BLaER1 treated with 17β-estradiol and CSF1 and Interleukin-3, amounts not matched to agents 10 nM and 100 nM (cell line): ENCODE measurements around the gene VPS13D.

ENCODE experiments used
- H3K27ac ChIP-seq, 11 experiments: shearing (Covaris generic); formaldehyde crosslinking; 2 replicates each; pipeline ENCODE4 v1.8.1; 2022
- H3K27me3 ChIP-seq, 11 experiments: shearing (Covaris generic); formaldehyde crosslinking; 2 replicates each; pipeline ENCODE4 v1.8.1; 2022
- H3K36me3 ChIP-seq, 11 experiments: shearing (Covaris generic); formaldehyde crosslinking; 2 replicates each; pipeline ENCODE4 v1.8.1; 2022
- H3K4me1 ChIP-seq, 10 experiments: shearing (Covaris generic); formaldehyde crosslinking; 2 replicates each; pipeline ENCODE4 v1.8.1; 2022
- H3K4me2 ChIP-seq, 11 experiments: shearing (Covaris generic); formaldehyde crosslinking; 2 replicates each; pipeline ENCODE4 v1.8.1; 2022
- H3K4me3 ChIP-seq, 10 experiments: shearing (Covaris generic); formaldehyde crosslinking; 2 replicates each; pipeline ENCODE4 v1.8.1; 2022
- H3K9ac ChIP-seq, 11 experiments: shearing (Covaris generic); formaldehyde crosslinking; 2 replicates each; pipeline ENCODE4 v1.8.1; 2022
- H3K9me3 ChIP-seq, 11 experiments: shearing (Covaris generic); formaldehyde crosslinking; replicated peaks in 1 of 11; 2 replicates each; pipeline ENCODE4 v1.8.1; 2022
- H4K20me1 ChIP-seq, 11 experiments: shearing (Covaris generic); formaldehyde crosslinking; 2 replicates each; pipeline ENCODE4 v1.8.1; 2022
- Cebpa-rat ChIP-seq, 11 experiments: shearing (Covaris generic); IDR thresholded peaks; 2 replicates each; pipeline ENCODE4 v1.8.1; 2022

VPS13D gene

DNA sequence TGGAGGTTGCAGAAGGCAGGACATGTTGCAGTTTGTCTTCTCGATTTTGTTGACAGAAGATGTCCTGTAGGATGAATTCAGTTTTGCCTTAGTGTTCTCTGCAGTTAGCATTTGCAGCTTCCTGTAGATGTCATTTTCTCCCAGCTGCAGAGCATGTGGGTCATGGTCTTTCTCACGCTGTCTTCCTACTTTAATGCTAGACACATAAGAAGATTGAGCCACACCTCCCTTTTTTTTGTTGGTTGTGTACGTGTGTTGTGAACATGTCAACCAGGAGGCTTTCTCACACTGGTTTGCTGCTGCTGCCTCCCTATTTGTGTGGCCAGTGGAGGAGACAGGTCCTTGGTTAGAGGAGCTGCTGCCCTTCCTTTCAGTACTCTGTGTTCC, 110.7 kb downstream of the VPS13D start:
- H4K20me1 ChIP-seq: no peaks in the 10 kb centered on the region
- no peak overlapping the region for H3K27ac ChIP-seq
- H3K9ac ChIP-seq: no peak overlapping the region
- peak overlapping the region; percentile 11 to 57 (median 37); a peak in 19 of 22 replicates for H3K4me2 ChIP-seq
- peaks cover 39 to 89% (median 49%) of the 10 kb centered on the region in 10 experiments for H3K4me1 ChIP-seq
- no peaks in the 10 kb centered on the region for H3K9me3 ChIP-seq
- H3K27me3 ChIP-seq: no peaks in the 10 kb centered on the region
- H3K36me3 ChIP-seq: peaks cover 23 to 64% (median 42%) of the 10 kb centered on the region in 11 experiments
- TF ChIP-seq Cebpa-rat (IDR thresholded peaks at IDR 0.05): no peak
- H3K4me3 ChIP-seq: no peak overlapping the region

DNA sequence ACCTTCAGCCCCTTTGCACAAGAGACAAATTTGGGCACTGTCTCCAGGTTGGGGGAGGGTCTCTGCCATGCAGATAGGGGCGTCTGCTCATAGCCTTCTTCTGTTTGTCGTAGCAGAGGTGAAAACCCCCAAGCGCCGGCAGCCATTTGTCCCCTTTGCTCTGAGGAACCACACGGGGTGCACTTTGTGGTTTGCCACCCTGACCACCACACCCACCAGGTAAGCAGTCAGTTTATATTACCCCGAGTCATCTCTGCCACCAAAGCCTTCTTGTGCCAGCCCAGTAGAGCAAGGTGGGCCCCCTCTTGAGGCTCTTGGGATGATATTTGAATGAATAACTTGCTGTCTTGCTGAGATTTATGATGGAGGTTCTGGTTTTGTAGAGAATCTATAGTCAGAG, 111.8 kb downstream of the VPS13D start:
- H3K4me2 ChIP-seq: peak overlapping the region in 3 of 11 experiments; percentile 8 to 90 (median 57); a peak in 4 of 22 replicates
- no peaks in the 10 kb centered on the region for H3K27me3 ChIP-seq
- peaks cover 15 to 63% (median 37%) of the 10 kb centered on the region in 11 experiments; a peak in 20 of 22 replicates for H3K36me3 ChIP-seq
- no peaks in the 10 kb centered on the region for H3K9me3 ChIP-seq
- H3K27ac ChIP-seq: no peak overlapping the region
- H3K4me1 ChIP-seq: peaks cover 50 to 97% (median 61%) of the 10 kb centered on the region in 10 experiments
- no peaks in the 10 kb centered on the region for H4K20me1 ChIP-seq
- no peak overlapping the region for H3K9ac ChIP-seq
- no peak overlapping the region for H3K4me3 ChIP-seq
- no peak for TF ChIP-seq Cebpa-rat (IDR thresholded peaks at IDR 0.05)

DNA sequence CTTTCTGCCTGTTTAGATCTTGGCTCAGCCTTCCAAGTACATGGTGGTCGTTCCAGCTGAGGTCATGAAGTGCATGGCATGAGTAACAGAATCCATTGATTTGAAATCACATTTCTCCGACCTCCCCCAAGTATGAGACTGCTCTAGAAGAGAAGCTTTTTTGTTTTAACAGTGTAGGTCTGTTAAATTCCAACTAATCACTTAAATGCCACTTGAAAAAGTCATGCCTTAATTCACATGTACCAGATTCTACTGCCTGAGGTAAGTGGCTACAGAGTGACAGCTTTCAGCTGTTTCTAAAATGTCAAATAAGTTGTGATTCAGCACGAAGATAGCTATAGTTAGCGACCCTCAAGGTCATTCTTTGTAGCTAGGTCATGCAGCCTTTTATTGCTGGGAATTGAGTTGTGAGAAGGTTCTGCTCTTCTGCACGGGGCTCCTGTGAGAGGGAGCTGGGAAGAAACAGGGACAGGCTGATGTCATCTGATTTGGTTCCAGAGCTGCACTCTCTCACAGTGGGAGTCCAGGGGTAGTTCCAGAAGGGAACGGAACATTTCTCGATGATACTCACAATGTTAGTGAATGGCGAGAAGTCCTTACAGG, 112.7 kb downstream of the VPS13D start:
- 0 out of 22 replicates have a peak overlapping the region, but pooled peaks of 1 of the 11 experiments have one; percentile 72 for H3K27ac ChIP-seq
- H3K36me3 ChIP-seq: peaks cover 21 to 63% (median 41%) of the 10 kb centered on the region in 11 experiments; a peak in 21 of 22 replicates
- H3K4me1 ChIP-seq: peaks cover 50 to 100% (median 64%) of the 10 kb centered on the region in 10 experiments
- H3K4me3 ChIP-seq: no peak overlapping the region
- TF ChIP-seq Cebpa-rat (IDR thresholded peaks at IDR 0.05): no peak
- no peaks in the 10 kb centered on the region for H3K27me3 ChIP-seq
- no peak overlapping the region for H3K9ac ChIP-seq
- peak overlapping the region in 5 of 11 experiments; percentile 7 to 98 (median 90); a peak in 8 of 22 replicates for H3K4me2 ChIP-seq
- no peaks in the 10 kb centered on the region; a peak in 1 of 22 replicates for H3K9me3 ChIP-seq
- no peaks in the 10 kb centered on the region for H4K20me1 ChIP-seq

DNA sequence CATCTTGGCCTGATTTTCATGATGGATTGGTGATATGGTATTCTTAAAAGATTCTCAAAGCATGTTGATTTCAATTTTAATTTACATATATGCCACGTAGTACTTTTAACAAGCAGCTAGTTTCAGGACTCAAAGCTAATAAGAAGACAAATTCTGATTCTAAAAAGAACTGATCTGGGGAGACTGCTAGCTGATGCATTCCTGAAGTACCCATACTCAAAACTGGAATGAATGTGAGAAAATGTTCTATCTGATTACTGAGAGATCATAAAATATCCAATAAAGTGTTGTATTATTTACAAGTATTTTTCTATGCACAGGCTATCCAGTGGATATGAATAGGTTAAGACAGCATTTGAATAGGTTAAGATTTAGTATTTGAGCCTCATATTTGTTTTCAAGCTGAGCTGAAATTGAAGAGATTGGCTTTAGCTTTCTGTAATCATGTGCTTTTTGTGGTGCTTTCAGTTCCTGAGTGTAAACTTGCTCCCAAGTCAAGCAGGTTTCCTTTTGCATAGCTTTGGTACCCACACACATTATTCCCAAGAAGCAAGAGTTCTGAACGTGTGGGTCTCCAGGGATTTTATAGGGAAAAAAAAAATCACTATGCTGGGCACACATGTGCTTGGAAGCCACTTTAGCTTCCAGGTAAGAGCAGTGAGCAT, 114.1 kb downstream of the VPS13D start:
- Histone ChIP-seq H3K4me3 (peak overlapping the region in 9 of 10 experiments; percentile 33 to 61 (median 42); a peak in 13 of 20 replicates), H3K36me3 (peaks cover 22 to 64% (median 48%) of the 10 kb centered on the region in 11 experiments), H4K20me1 (no peaks in the 10 kb centered on the region), H3K27me3 (no peaks in the 10 kb centered on the region), H3K4me1 (peaks cover 50 to 94% (median 64%) of the 10 kb centered on the region in 10 experiments), H3K9ac (peak overlapping the region; percentile 56 to 78 (median 66); a peak in 19 of 22 replicates), H3K27ac (peak overlapping the region; percentile 67 to 85 (median 77); a peak in 21 of 22 replicates), H3K4me2 (peak overlapping the region; percentile 86 to 98 (median 92)), H3K9me3 (peaks cover 3 to 9% (median 4%) of the 10 kb centered on the region in 11 experiments)
- TF ChIP-seq Cebpa-rat (IDR thresholded peaks at IDR 0.05): no peak

DNA sequence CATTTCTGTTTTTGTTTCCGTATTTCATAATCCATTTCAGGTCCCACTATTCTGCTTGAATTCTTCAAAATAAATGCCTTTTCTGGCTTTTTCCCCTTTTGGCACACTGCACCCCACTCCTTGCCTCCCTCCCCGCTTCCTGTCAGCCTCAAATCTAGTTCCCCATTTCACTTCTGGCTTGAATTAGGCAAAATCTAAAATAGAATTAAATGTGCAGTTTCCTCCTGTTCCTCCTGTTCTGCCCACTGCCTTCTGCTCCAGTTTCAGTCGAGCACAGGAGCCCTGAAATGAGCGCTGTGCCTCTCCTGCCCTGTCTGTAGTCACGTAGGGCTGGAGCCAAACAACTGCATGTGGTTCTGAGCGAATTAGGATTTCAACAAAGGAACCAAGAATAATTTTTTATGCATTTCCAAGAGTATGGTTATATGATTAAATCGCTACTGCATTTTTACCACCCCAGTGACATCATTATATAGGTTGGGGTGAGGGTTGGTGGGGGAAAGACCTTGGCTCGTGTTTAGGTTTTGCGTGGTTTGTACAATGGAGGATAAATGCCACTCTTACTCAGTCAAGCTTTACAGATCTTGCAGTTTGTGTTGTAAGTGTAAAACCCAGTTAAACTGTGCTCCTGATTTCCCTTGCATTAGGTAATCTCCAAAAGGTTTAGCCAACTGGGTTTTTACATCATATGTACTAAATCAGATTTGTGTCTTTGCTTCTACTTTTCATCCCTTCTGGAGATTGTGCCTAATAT, 114.9 kb downstream of the VPS13D start:
- Histone ChIP-seq H3K4me2 (peak overlapping the region; percentile 86 to 98 (median 92)), H3K27ac (peak overlapping the region; percentile 67 to 85 (median 77))

DNA sequence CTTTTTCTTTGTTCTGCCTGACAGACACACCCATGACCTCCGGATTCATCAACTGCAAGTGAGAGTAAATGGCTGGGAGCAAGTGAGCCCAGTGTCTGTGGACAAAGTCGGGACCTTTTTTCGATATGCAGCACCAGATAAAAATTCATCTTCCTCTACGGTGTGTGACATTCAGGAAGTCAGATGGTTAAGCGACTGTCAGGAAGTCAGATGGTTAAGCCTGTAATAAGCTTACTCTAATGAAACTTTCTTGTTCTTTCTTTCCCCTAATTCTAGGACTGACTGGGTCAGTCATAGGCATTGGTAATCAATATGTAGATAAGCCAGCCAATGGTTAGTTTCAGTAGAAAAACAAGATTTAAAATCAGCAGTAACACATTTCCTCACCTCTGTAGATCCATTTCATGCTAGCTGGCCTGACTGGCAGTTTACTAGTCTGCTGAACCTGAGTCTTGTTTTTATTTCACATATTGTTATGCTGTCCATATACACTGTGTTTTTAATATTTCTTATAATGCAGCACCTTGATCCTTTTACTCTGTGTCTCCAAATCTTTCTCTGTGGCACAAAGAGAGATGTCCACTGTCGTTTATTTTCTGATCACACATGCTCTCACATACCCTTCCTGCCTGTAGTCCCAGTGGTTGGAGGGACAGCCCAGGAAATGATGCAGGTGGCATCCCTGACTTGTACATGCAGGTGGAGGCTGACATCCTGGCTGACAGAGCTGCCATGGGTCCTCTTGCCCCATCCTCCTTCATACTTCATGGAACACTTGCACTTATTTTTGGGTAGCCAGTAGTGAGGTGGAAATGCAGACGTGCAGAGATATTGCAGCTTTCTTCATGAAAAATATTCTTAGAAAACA, 115.8 kb downstream of the VPS13D start:
- H3K4me1 ChIP-seq: peaks cover 38 to 78% (median 53%) of the 10 kb centered on the region in 10 experiments
- no peaks in the 10 kb centered on the region for H3K27me3 ChIP-seq
- H3K27ac ChIP-seq: peak overlapping the region; percentile 67 to 85 (median 77)
- TF ChIP-seq Cebpa-rat (IDR thresholded peaks at IDR 0.05): 0 out of 22 replicates have a peak, but pooled peaks of 2 of the 11 experiments have one; percentile 23 to 28
- peaks cover 18 to 26% (median 20%) of the 10 kb centered on the region in 11 experiments for H3K9me3 ChIP-seq
- peak overlapping the region; percentile 56 to 78 (median 66) for H3K9ac ChIP-seq
- peak overlapping the region; percentile 30 to 61 (median 42); a peak in 18 of 20 replicates for H3K4me3 ChIP-seq
- peaks cover 38 to 74% (median 59%) of the 10 kb centered on the region in 11 experiments for H3K36me3 ChIP-seq
- peak overlapping the region; percentile 86 to 98 (median 92) for H3K4me2 ChIP-seq
- no peaks in the 10 kb centered on the region for H4K20me1 ChIP-seq

More for the DNA sequence above, 114.9 kb downstream of the VPS13D start:
- Histone ChIP-seq H3K4me1 (peaks cover 46 to 86% (median 62%) of the 10 kb centered on the region in 10 experiments), H3K27me3 (no peaks in the 10 kb centered on the region), H3K9ac (peak overlapping the region; percentile 56 to 78 (median 66)), H3K9me3 (peaks cover 11 to 18% (median 12%) of the 10 kb centered on the region in 11 experiments), H4K20me1 (no peaks in the 10 kb centered on the region), H3K36me3 (peaks cover 30 to 72% (median 53%) of the 10 kb centered on the region in 11 experiments), H3K4me3 (peak overlapping the region; percentile 30 to 61 (median 42))
- no peak for TF ChIP-seq Cebpa-rat (IDR thresholded peaks at IDR 0.05)

DNA sequence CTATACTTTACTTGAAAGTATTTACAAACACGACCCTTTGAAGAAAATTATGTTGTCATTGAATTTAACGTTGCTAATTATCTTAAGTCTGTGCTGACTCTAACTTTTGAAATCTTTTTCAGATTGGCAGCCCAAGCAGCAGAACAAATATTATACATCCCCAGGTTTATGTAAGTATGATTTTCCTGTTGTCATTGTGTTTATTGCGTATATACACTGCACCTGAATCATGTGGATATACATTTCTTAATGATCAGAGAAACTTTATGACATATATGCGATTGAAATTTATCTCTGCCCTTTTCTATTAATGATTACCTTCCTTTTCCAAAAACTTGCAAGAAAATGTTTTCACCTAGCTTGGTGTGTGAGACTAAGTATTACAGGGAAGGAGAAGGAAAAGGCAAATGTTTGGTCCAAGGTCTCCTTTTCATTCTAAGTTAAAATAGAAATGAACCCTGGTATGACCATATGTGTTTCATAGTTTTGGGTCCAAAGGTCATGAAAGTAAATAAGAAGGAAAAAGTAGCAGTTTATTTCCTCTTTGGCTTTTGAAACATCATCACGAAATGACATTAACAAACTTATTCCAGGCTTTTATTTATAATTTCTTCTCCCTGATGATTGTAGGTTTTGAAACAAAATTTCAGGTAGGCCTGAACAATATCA, 116.8 kb downstream of the VPS13D start:
- Histone ChIP-seq H3K9ac (no peak overlapping the region; a peak in 1 of 22 replicates), H3K36me3 (peaks cover 49 to 79% (median 65%) of the 10 kb centered on the region in 11 experiments), H3K4me3 (no peak overlapping the region), H3K9me3 (peaks cover 26 to 33% (median 30%) of the 10 kb centered on the region in 11 experiments), H3K27me3 (no peaks in the 10 kb centered on the region), H4K20me1 (no peaks in the 10 kb centered on the region), H3K27ac (peak overlapping the region in 4 of 11 experiments; percentile 7 to 84 (median 74); a peak in 4 of 22 replicates), H3K4me1 (peaks cover 34 to 68% (median 48%) of the 10 kb centered on the region in 10 experiments), H3K4me2 (peak overlapping the region in 10 of 11 experiments; percentile 86 to 98 (median 92); a peak in 13 of 22 replicates)
- TF ChIP-seq Cebpa-rat (IDR thresholded peaks at IDR 0.05): no peak
